ENCODE results near the gene CDH23.

The CDH23 gene

GRCh38 chr10:71631007-71631861 lies 234.5 kb downstream of the CDH23 start:
- DNase-seq (ENCODE audit: extremely low spot score), result no peak
- ChIA-PET CTCF (interaction anchor here (0.7 kb wide), 1 partner anchor 64 kb away, joined by 3 read pairs; no protein-coding TSS in a partner anchor), POLR2A (no interaction called here)
- TF ChIP-seq FOXK2 (IDR thresholded peaks at IDR 0.05), result no peak
- no peak for TF ChIP-seq ELF4 (IDR thresholded peaks at IDR 0.05)
- no peak for TF ChIP-seq L3MBTL2 (conservative IDR thresholded peaks at IDR 0.05)
- no peak for TF ChIP-seq FOXM1 (IDR thresholded peaks at IDR 0.05; ENCODE audit: borderline replicate concordance)
- no peak for TF ChIP-seq LEF1 (IDR thresholded peaks at IDR 0.05; ENCODE audit: borderline replicate concordance)
- TF ChIP-seq TARDBP (IDR thresholded peaks at IDR 0.05), result no peak
- TF ChIP-seq NFRKB (IDR thresholded peaks at IDR 0.05), result no peak
- TF ChIP-seq ARNT (IDR thresholded peaks at IDR 0.05), result no peak
- no peak for TF ChIP-seq FOXA1 (IDR thresholded peaks at IDR 0.05)
- TF ChIP-seq BHLHE40 (IDR thresholded peaks at IDR 0.05; ENCODE audit: borderline replicate concordance), result no peak

GRCh38 chr10:71632200-71632820 lies 235.6 kb downstream of the CDH23 start:
- CTCF ChIA-PET, result no interaction called here
- DNase-seq (ENCODE audit: extremely low spot score), result no peak
- POLR2A ChIA-PET, result no interaction called here
- no peak for TF ChIP-seq FOXK2 (IDR thresholded peaks at IDR 0.05)
- TF ChIP-seq ELF4 (IDR thresholded peaks at IDR 0.05), result no peak
- no peak for TF ChIP-seq FOXA1 (IDR thresholded peaks at IDR 0.05)
- no peak for TF ChIP-seq NFRKB (IDR thresholded peaks at IDR 0.05)
- TF ChIP-seq BHLHE40 (IDR thresholded peaks at IDR 0.05; ENCODE audit: borderline replicate concordance), result no peak
- TF ChIP-seq SUZ12 (IDR thresholded peaks at IDR 0.05), result no peak
- TF ChIP-seq L3MBTL2 (conservative IDR thresholded peaks at IDR 0.05), result no peak
- TF ChIP-seq PKNOX1 (IDR thresholded peaks at IDR 0.05), result no peak
- no peak for TF ChIP-seq LEF1 (IDR thresholded peaks at IDR 0.05; ENCODE audit: borderline replicate concordance)
- TF ChIP-seq ARNT (IDR thresholded peaks at IDR 0.05), result no peak
- no peak for TF ChIP-seq FOXM1 (IDR thresholded peaks at IDR 0.05; ENCODE audit: borderline replicate concordance)
- no peak for TF ChIP-seq SP1 (IDR thresholded peaks at IDR 0.05)
- no peak for TF ChIP-seq CTBP1 (IDR thresholded peaks at IDR 0.05; ENCODE audit: borderline replicate concordance)
- no peak for TF ChIP-seq TARDBP (IDR thresholded peaks at IDR 0.05)
- no peak for TF ChIP-seq ZNF384 (IDR thresholded peaks at IDR 0.05)
- TF ChIP-seq HDGF (IDR thresholded peaks at IDR 0.05; ENCODE audit: borderline replicate concordance), result no peak

DNA sequence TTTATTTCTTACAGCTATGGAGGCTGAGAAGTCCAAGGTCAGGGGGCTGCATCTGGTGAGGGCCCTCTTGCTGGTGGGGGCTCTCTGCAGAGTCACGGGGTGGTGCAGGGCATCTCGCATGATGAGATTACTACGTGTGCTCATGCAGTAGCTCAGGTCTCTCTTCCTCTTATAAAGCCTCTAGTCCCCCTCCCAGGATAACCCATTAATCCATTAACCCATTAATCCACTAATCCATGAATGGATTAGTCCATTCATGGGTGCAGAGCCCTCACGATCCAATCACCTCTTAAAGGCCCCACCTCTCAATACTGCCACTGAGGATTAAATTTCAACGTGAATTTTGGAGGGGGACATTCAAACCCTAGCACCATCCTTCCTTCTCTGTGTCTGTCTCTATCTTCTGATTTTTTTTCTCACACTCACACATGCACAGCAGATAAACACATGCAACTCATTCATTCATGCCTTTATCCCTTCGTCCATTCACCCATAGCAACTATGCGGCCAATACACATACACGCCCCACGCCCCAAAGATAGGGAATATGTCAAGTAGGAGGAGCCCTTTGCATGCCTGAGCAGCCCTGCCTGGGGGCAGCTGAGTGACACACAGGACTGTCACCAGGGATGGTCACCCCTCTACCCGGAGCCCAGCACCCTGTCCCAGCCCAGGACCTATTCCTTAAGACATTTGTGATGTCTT lies 236.3 kb downstream of the CDH23 start:
- DNase-seq (ENCODE audit: extremely low spot score), result no peak
- ChIA-PET CTCF (no interaction called here), POLR2A (no interaction called here)
- TF ChIP-seq LEF1 (IDR thresholded peaks at IDR 0.05; ENCODE audit: borderline replicate concordance), result no peak

GRCh38 chr10:71633920-71634319 lies 237.2 kb downstream of the CDH23 start:
- CTCF ChIA-PET, result no interaction called here
- POLR2A ChIA-PET, result no interaction called here
- DNase-seq (ENCODE audit: extremely low spot score), result no peak
- TF ChIP-seq PKNOX1 (IDR thresholded peaks at IDR 0.05) (no peak), LEF1 (IDR thresholded peaks at IDR 0.05; ENCODE audit: borderline replicate concordance) (no peak), SUZ12 (IDR thresholded peaks at IDR 0.05) (no peak), SP1 (IDR thresholded peaks at IDR 0.05) (no peak), TARDBP (IDR thresholded peaks at IDR 0.05) (no peak), FOXA1 (IDR thresholded peaks at IDR 0.05) (no peak), ZNF384 (IDR thresholded peaks at IDR 0.05) (no peak), ARNT (IDR thresholded peaks at IDR 0.05) (no peak), ELF4 (IDR thresholded peaks at IDR 0.05) (no peak), NFRKB (IDR thresholded peaks at IDR 0.05) (no peak), BHLHE40 (IDR thresholded peaks at IDR 0.05; ENCODE audit: borderline replicate concordance) (no peak), L3MBTL2 (conservative IDR thresholded peaks at IDR 0.05) (no peak), FOXK2 (IDR thresholded peaks at IDR 0.05) (no peak)

- no peak for TF ChIP-seq BHLHE40 (IDR thresholded peaks at IDR 0.05; ENCODE audit: borderline replicate concordance)
- no peak for TF ChIP-seq NFRKB (IDR thresholded peaks at IDR 0.05)
- TF ChIP-seq LEF1 (IDR thresholded peaks at IDR 0.05; ENCODE audit: borderline replicate concordance), result no peak
- TF ChIP-seq TARDBP (IDR thresholded peaks at IDR 0.05), result no peak
- no peak for TF ChIP-seq ELF4 (IDR thresholded peaks at IDR 0.05)
- TF ChIP-seq ZNF384 (IDR thresholded peaks at IDR 0.05), result no peak
- TF ChIP-seq SP1 (IDR thresholded peaks at IDR 0.05), result no peak
- TF ChIP-seq ARNT (IDR thresholded peaks at IDR 0.05), result no peak
- no peak for DNase-seq (ENCODE audit: extremely low spot score)
- ChIA-PET POLR2A (no interaction called here), CTCF (interaction anchor here (1.1 kb wide), 1 partner anchor 18 kb away, joined by 3 read pairs; no protein-coding TSS in a partner anchor)
Measured at GRCh38 chr10:71634531-71635164, 237.9 kb downstream of the CDH23 start.

GRCh38 chr10:71635251-71635866 lies 238.6 kb downstream of the CDH23 start:
- no peak for DNase-seq (ENCODE audit: extremely low spot score)
- ChIA-PET POLR2A (no interaction called here), CTCF (interaction anchor here (1.1 kb wide), 1 partner anchor 17 kb away, joined by 3 read pairs; no protein-coding TSS in a partner anchor)
- no peak for TF ChIP-seq BHLHE40 (IDR thresholded peaks at IDR 0.05; ENCODE audit: borderline replicate concordance)
- no peak for TF ChIP-seq CTBP1 (IDR thresholded peaks at IDR 0.05; ENCODE audit: borderline replicate concordance)
- no peak for TF ChIP-seq SUZ12 (IDR thresholded peaks at IDR 0.05)
- TF ChIP-seq PKNOX1 (IDR thresholded peaks at IDR 0.05), result no peak
- no peak for TF ChIP-seq ARNT (IDR thresholded peaks at IDR 0.05)
- no peak for TF ChIP-seq TARDBP (IDR thresholded peaks at IDR 0.05)
- TF ChIP-seq FOXM1 (IDR thresholded peaks at IDR 0.05; ENCODE audit: borderline replicate concordance), result no peak
- TF ChIP-seq NFRKB (IDR thresholded peaks at IDR 0.05), result no peak
- no peak for TF ChIP-seq ZNF384 (IDR thresholded peaks at IDR 0.05)
- no peak for TF ChIP-seq ELF4 (IDR thresholded peaks at IDR 0.05)
- no peak for TF ChIP-seq HDGF (IDR thresholded peaks at IDR 0.05; ENCODE audit: borderline replicate concordance)
- no peak for TF ChIP-seq FOXK2 (IDR thresholded peaks at IDR 0.05)
- TF ChIP-seq LEF1 (IDR thresholded peaks at IDR 0.05; ENCODE audit: borderline replicate concordance), result no peak
- no peak for TF ChIP-seq FOXA1 (IDR thresholded peaks at IDR 0.05)
- TF ChIP-seq L3MBTL2 (conservative IDR thresholded peaks at IDR 0.05), result no peak
- no peak for TF ChIP-seq SP1 (IDR thresholded peaks at IDR 0.05)

All from HEK293T (cell line).